SK-N-MC (cell line): ENCODE measurements around the gene GPR162.
"Not testable (repeated sequence)": the region's sequence is repeated elsewhere in the genome, so short reads cannot be mapped to it uniquely, and the experiment has no call there.

Experiments
- DNase-seq: peaks from one replicate; pipeline ENCODE4 v3.0.0-alpha.2; 2011; ENCODE audit warnings: low read depth, low spot score
- H3K27ac ChIP-seq: fragments of 200-600 bp; sonication (generic); 2 replicates; pipeline ENCODE4 v1.5.1; 2016; ENCODE audit warnings: mixed run types
- H3K36me3 ChIP-seq: fragments of 200-600 bp; sonication (generic); 2 replicates; pipeline ENCODE4 v1.6.1; 2017; ENCODE audit warnings: antibody characterized with exemption, low read length, mixed read lengths; ENCODE audit not compliant: insufficient read depth
- H3K4me3 ChIP-seq: fragments of 200-600 bp; sonication (generic); 2 replicates; pipeline ENCODE4 v1.5.1; 2016
- H3K9ac ChIP-seq: fragments of 200-600 bp; sonication (generic); 2 replicates; pipeline ENCODE4 v1.8.0; 2017; ENCODE audit warnings: mixed run types, mixed read lengths; ENCODE audit not compliant: insufficient read length
- H3K9me3 ChIP-seq: fragments of 200-600 bp; sonication (generic); 2 replicates; pipeline ENCODE4 v1.6.1; 2017; ENCODE audit warnings: low read depth, mild to moderate bottlenecking, antibody characterized with exemption, low read length, moderate library complexity, mixed read lengths
- EZH2 ChIP-seq: fragments of 200-600 bp; sonication (generic); IDR thresholded peaks from one replicate; pipeline ENCODE4 v1.6.1; 2017; ENCODE audit warnings: antibody characterized with exemption
- FOXP2 ChIP-seq: optimal IDR thresholded peaks from 2 replicates; pipeline ENCODE3; 2011; ENCODE audit warnings: mild to moderate bottlenecking, moderate library complexity; ENCODE audit not compliant: insufficient read depth; ENCODE audit errors: extremely low read length, control extremely low read depth
- POLR2AphosphoS5 ChIP-seq: IDR thresholded peaks from 2 replicates; pipeline ENCODE4 v1.6.1; 2012; ENCODE audit warnings: mild to moderate bottlenecking, low read depth, low read length, borderline replicate concordance

GPR162 gene

GRCh38 chr12:6863033-6863432, 41.4 kb downstream of the GPR162 start:
- H3K9me3 ChIP-seq: no peaks in the 10 kb centered on the region
- no peak for TF ChIP-seq POLR2AphosphoS5
- H3K4me3 ChIP-seq: no peak overlapping the region
- no peak for DNase-seq
- no peak overlapping the region for H3K9ac ChIP-seq
- H3K27ac ChIP-seq: no peak overlapping the region
- peaks cover 61% of the 10 kb centered on the region for H3K36me3 ChIP-seq

- H3K36me3 ChIP-seq: peaks cover 54% of the 10 kb centered on the region
- TF ChIP-seq FOXP2 (no peak), EZH2 (no peak), POLR2AphosphoS5 (no peak)
- no peak for DNase-seq
- no peak overlapping the region for H3K4me3 ChIP-seq
- no peaks in the 10 kb centered on the region for H3K9me3 ChIP-seq
- no peak overlapping the region for H3K9ac ChIP-seq
- H3K27ac ChIP-seq: no peak overlapping the region
These were observed 42.1 kb downstream of the GPR162 start for GRCh38 chr12:6863586-6864321.

GRCh38 chr12:6865307-6865706, 43.7 kb downstream of the GPR162 start:
- H3K27ac ChIP-seq, H3K9me3 ChIP-seq, H3K9ac ChIP-seq, DNase-seq, H3K4me3 ChIP-seq: not testable (repeated sequence)
- H3K36me3 ChIP-seq: peaks cover 54% of the 10 kb centered on the region

GRCh38 chr12:6866163-6866919, 44.7 kb downstream of the GPR162 start:
- Histone ChIP-seq H3K27ac (no peak overlapping the region), H3K36me3 (peaks cover 52% of the 10 kb centered on the region), H3K4me3 (peak overlapping the region; percentile 97), H3K9ac (no peak overlapping the region), H3K9me3 (no peaks in the 10 kb centered on the region)
- no peak for TF ChIP-seq POLR2AphosphoS5
- TF ChIP-seq FOXP2: no peak
- no peak for TF ChIP-seq EZH2
- no peak for DNase-seq

- Histone ChIP-seq H3K27ac (no peak overlapping the region; the same call in 1 of the 2 replicates), H3K4me3 (peak overlapping the region; percentile 97), H3K9me3 (no peaks in the 10 kb centered on the region), H3K36me3 (peaks cover 45% of the 10 kb centered on the region), H3K9ac (peak overlapping the region; percentile 63)
- DNase-seq: no peak
- TF ChIP-seq POLR2AphosphoS5 (no peak; the same call in 1 of the 2 replicates), FOXP2 (no peak), EZH2 (no peak)
These were observed 45.3 kb downstream of the GPR162 start for GRCh38 chr12:6866920-6867412.

- H3K9me3 ChIP-seq: no peaks in the 10 kb centered on the region
- H3K9ac ChIP-seq: peak within 1 kb of the TSS; percentile 97
- TF ChIP-seq EZH2 (no peak), POLR2AphosphoS5 (peak; percentile 98), FOXP2 (peak; percentile 25)
- H3K36me3 ChIP-seq: peaks cover 40% of the 10 kb centered on the region
- H3K4me3 ChIP-seq: peak within 1 kb of the TSS; percentile 97
- H3K27ac ChIP-seq: peak within 1 kb of the TSS; percentile 88
- DNase-seq: no peak
These were observed 46.0 kb downstream of the GPR162 start, which contains the start of gene TPI1 for GRCh38 chr12:6867413-6868210. TPI1 (plus strand) TSS chr12:6867531; CDS start chr12:6867567, 36 bp downstream.

- Histone ChIP-seq H3K9ac (peak overlapping the region; percentile 97), H3K9me3 (no peaks in the 10 kb centered on the region), H3K4me3 (peak overlapping the region; percentile 97), H3K27ac (peak overlapping the region; percentile 88), H3K36me3 (peaks cover 33% of the 10 kb centered on the region)
- no peak for DNase-seq
- TF ChIP-seq FOXP2: no peak
- TF ChIP-seq EZH2: no peak
- no peak; the same call in 1 of the 2 replicates for TF ChIP-seq POLR2AphosphoS5
These were observed 46.8 kb downstream of the GPR162 start for GRCh38 chr12:6868211-6869048.
